GM23338 (cell line): Measurements from ENCODE around the gene TECPR2. TPM values are rescaled to one million over a fixed set of nuclear protein-coding genes. Genes with fewer than 3 reads are reported as not detected.

Experiments
- ATAC-seq: fragments of 200-7000 bp; cut with Tn5 transposase; 3 replicates; pipeline ENCODE4 v1.9.1; 2020
- DNase-seq: peaks from one replicate; pipeline ENCODE4 v3.0.0-alpha.2; 2015; ENCODE audit warnings: low spot score
- H2AFZ ChIP-seq: fragments of 200-600 bp; sonication (generic); 2 replicates; pipeline ENCODE4 v1.8.0; 2016; ENCODE audit warnings: antibody characterized with exemption, mild to moderate bottlenecking, moderate library complexity
- H3F3A ChIP-seq: fragments of 200-600 bp; sonication (generic); replicated peaks from 2 replicates; pipeline ENCODE4 v1.8.0; 2017; ENCODE audit warnings: antibody characterized with exemption, mixed run types, low read depth
- H3K27ac ChIP-seq: fragments of 200-600 bp; sonication (generic); 2 replicates; pipeline ENCODE4 v1.6.1; 2016; ENCODE audit warnings: low read depth
- H3K27me3 ChIP-seq: fragments of 200-600 bp; sonication (generic); 2 replicates; pipeline ENCODE4 v1.8.0; 2016; ENCODE audit warnings: mild to moderate bottlenecking, mixed run types, moderate library complexity; ENCODE audit not compliant: insufficient read depth
- H3K36me3 ChIP-seq: fragments of 200-600 bp; sonication (generic); 2 replicates; pipeline ENCODE4 v1.8.0; 2016; ENCODE audit warnings: mild to moderate bottlenecking; ENCODE audit not compliant: insufficient read depth
- H3K4me1 ChIP-seq: fragments of 200-600 bp; sonication (generic); 2 replicates; pipeline ENCODE4 v1.8.0; 2016; ENCODE audit warnings: mild to moderate bottlenecking, moderate library complexity; ENCODE audit not compliant: insufficient read depth
- H3K4me2 ChIP-seq: fragments of 200-600 bp; sonication (generic); 2 replicates; pipeline ENCODE4 v1.7.1; 2017; ENCODE audit warnings: mixed run types
- H3K4me3 ChIP-seq: fragments of 200-600 bp; sonication (generic); 2 replicates; pipeline ENCODE4 v1.6.1; 2016; ENCODE audit warnings: mixed run types
- H3K79me2 ChIP-seq: fragments of 200-600 bp; sonication (generic); replicated peaks from 2 replicates; pipeline ENCODE4 v1.8.0; 2017; ENCODE audit warnings: mild to moderate bottlenecking; ENCODE audit not compliant: insufficient read depth
- H3K9me2 ChIP-seq: fragments of 200-600 bp; sonication (generic); 2 replicates; pipeline ENCODE4 v1.8.0; 2017; ENCODE audit not compliant: insufficient read depth
- H4K20me1 ChIP-seq: fragments of 200-600 bp; sonication (generic); replicated peaks from 2 replicates; pipeline ENCODE4 v1.8.0; 2017; ENCODE audit warnings: mild to moderate bottlenecking; ENCODE audit not compliant: insufficient read depth
- H3K27ac Mint-ChIP-seq: 2 replicates; pipeline ENCODE4 v1.8.0; 2020; ENCODE audit warnings: inconsistent platforms, mild to moderate bottlenecking, moderate library complexity, mixed read lengths
- H3K27me3 Mint-ChIP-seq: 3 replicates; pipeline ENCODE4 v1.8.0; 2022; ENCODE audit warnings: low read depth, mild to moderate bottlenecking, moderate library complexity, mixed read lengths, inconsistent platforms; ENCODE audit not compliant: insufficient read depth, poor library complexity
- H3K36me3 Mint-ChIP-seq: 3 replicates; pipeline ENCODE4 v1.8.0; 2021; ENCODE audit warnings: low read depth, mild to moderate bottlenecking, inconsistent platforms, moderate library complexity, mixed read lengths
- H3K4me1 Mint-ChIP-seq: 3 replicates; pipeline ENCODE4 v1.8.0; 2020; ENCODE audit warnings: mild to moderate bottlenecking, inconsistent platforms, mixed read lengths
- H3K4me3 Mint-ChIP-seq: 3 replicates; pipeline ENCODE4 v1.8.0; 2021; ENCODE audit warnings: moderate library complexity, mild to moderate bottlenecking, inconsistent platforms, mixed read lengths
- H3K9me3 Mint-ChIP-seq: 3 replicates; pipeline ENCODE4 v1.8.0; 2020; ENCODE audit warnings: moderate library complexity, mild to moderate bottlenecking, inconsistent platforms, mixed read lengths
- CREB1 ChIP-seq: fragments of 250-450 bp; sonication (Bioruptor Pico); IDR thresholded peaks from 2 replicates; pipeline ENCODE4 v1.5.0; 2020; ENCODE audit warnings: low read depth, mild to moderate bottlenecking, moderate library complexity
- EZH2phosphoT487 ChIP-seq: fragments of 200-600 bp; sonication (generic); IDR thresholded peaks from one replicate; pipeline ENCODE4 v1.8.1; 2018; ENCODE audit warnings: antibody characterized with exemption; ENCODE audit not compliant: unreplicated experiment
- JUNB ChIP-seq: IDR thresholded peaks from one replicate; pipeline ENCODE4 v1.6.1; 2016; ENCODE audit warnings: antibody characterized with exemption; ENCODE audit not compliant: unreplicated experiment
- NANOG ChIP-seq: IDR thresholded peaks from 2 replicates; pipeline ENCODE4 v1.6.1; 2016; ENCODE audit warnings: antibody characterized with exemption, borderline replicate concordance
- POLR2AphosphoS5 ChIP-seq: IDR thresholded peaks from 2 replicates; pipeline ENCODE4 v1.6.1; 2016; ENCODE audit warnings: antibody characterized with exemption, low read depth
- STAT1 ChIP-seq: IDR thresholded peaks from one replicate; pipeline ENCODE4 v1.6.1; 2016; ENCODE audit warnings: antibody characterized with exemption; ENCODE audit not compliant: unreplicated experiment
- ZNF114 ChIP-seq: fragments of 250-450 bp; sonication (Bioruptor Pico); IDR thresholded peaks from 2 replicates; pipeline ENCODE4 v1.5.0; 2020; ENCODE audit warnings: mild to moderate bottlenecking, moderate library complexity
- ZNF331 ChIP-seq: fragments of 250-450 bp; sonication (Bioruptor Pico); IDR thresholded peaks from 2 replicates; pipeline ENCODE4 v1.5.0; 2020; ENCODE audit warnings: low read depth, mild to moderate bottlenecking, moderate library complexity
- polyA plus RNA-seq: library from polyadenylated mRNA; unstranded; fragments of >200 nt; fragmentation: Nextera tagmentation; extraction: Ambion mirVana; gene quantifications from 2 replicates; pipeline ENCODE4 v1.2.1, GENCODE V29; 2016
- total RNA-seq: library from RNA; depleted of rRNA; stranded (reverse); fragments of >200 nt; shearing (Covaris generic); gene quantifications from 2 replicates; pipeline ENCODE4 v1.2.3, GENCODE V29; 2014
- TF ChIP-seq, protein P1 (sequence below), 2 experiments: fragments of 200-600 bp in 1 of 2; sonication (generic) in 1 of 2; conservative IDR thresholded peaks; 2 replicates each; pipeline versions ENCODE4 v1.5.1 to v1.6.1; 2016 to 2017; ENCODE audit warnings: antibody characterized with exemption in 2 of 2, low read depth in 2 of 2, mild to moderate bottlenecking in 2 of 2, moderate library complexity in 1 of 2
- TF ChIP-seq, protein P2 (sequence below): fragments of 250-450 bp; sonication (Bioruptor Pico); IDR thresholded peaks from 2 replicates; pipeline ENCODE4 v1.5.0; 2020; ENCODE audit warnings: mild to moderate bottlenecking, moderate library complexity

TECPR2 gene
- total and polyA plus RNA-seq, 2 experiments from 2014 or later = 4.8 to 20.5 TPM

DNA sequence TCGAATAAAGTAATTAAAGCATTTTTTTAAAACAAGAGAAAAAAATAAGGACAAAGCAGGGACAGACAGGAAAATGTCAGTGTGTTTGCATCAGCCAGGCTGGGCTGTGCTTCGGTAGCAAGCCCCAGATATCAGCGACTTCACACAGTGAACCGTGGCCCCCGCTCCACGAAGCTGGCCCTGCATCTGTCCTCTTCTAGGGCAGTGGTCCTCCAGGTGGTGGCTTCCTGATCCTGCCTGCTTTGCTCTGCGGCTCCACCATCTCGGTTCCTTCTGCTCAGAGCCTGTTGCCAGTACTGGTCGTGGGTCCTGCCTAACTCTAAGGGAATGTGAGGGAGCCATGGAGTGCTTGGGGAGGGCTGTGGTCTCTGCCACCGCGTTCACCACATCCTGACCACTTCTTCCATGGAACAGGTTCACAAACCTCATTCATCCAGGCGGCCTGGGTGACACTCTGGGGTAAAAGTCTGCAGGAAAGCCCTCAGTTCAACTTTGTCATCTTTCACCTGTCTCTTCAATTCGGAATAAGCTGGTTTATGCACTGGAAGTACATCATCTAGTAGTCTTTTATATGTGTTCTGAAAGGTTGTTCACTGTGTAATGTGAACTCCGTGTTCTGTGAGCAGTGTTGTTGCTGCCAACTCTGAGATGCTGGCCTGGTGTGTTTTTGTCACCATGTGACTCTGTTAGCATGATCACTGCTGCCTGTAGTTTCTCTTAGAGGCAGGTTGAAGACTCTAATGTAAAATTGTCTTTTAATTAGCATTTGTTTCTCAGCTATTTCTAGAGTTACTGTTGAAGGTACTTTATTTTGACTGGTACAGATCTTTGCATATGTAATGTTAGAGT lies 99.0 kb downstream of the TECPR2 start:
- Histone ChIP-seq H2AFZ (no peak overlapping the region), H3K9me2 (no peaks in the 10 kb centered on the region), H3K27ac (no peak overlapping the region), H3F3A (no peaks in the 10 kb centered on the region), H3K79me2 (no peaks in the 10 kb centered on the region), H3K36me3 (no peaks in the 10 kb centered on the region; the same call in 1 of the 2 replicates), H4K20me1 (0 out of 2 replicates have a peak, but pooled peaks cover 3% of the 10 kb centered on the region), H3K4me3 (no peak overlapping the region), H3K4me2 (no peak overlapping the region), H3K4me1 (no peaks in the 10 kb centered on the region), H3K27me3 (no peaks in the 10 kb centered on the region)
- no peak for TF ChIP-seq ZNF114
- no peak for TF ChIP-seq NANOG
- TF ChIP-seq, protein P1, sequence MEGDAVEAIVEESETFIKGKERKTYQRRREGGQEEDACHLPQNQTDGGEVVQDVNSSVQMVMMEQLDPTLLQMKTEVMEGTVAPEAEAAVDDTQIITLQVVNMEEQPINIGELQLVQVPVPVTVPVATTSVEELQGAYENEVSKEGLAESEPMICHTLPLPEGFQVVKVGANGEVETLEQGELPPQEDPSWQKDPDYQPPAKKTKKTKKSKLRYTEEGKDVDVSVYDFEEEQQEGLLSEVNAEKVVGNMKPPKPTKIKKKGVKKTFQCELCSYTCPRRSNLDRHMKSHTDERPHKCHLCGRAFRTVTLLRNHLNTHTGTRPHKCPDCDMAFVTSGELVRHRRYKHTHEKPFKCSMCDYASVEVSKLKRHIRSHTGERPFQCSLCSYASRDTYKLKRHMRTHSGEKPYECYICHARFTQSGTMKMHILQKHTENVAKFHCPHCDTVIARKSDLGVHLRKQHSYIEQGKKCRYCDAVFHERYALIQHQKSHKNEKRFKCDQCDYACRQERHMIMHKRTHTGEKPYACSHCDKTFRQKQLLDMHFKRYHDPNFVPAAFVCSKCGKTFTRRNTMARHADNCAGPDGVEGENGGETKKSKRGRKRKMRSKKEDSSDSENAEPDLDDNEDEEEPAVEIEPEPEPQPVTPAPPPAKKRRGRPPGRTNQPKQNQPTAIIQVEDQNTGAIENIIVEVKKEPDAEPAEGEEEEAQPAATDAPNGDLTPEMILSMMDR (conservative IDR thresholded peaks at IDR 0.05; ENCODE audit: low read depth in 2 of 2) = no peak
- TF ChIP-seq CREB1 (CRISPR knock-in tag) = no peak
- no peak for TF ChIP-seq ZNF331 (CRISPR knock-in tag)
- no peak for TF ChIP-seq POLR2AphosphoS5
- no peak for TF ChIP-seq JUNB
- TF ChIP-seq STAT1 = no peak
- no peak for TF ChIP-seq EZH2phosphoT487
- TF ChIP-seq, protein P2, sequence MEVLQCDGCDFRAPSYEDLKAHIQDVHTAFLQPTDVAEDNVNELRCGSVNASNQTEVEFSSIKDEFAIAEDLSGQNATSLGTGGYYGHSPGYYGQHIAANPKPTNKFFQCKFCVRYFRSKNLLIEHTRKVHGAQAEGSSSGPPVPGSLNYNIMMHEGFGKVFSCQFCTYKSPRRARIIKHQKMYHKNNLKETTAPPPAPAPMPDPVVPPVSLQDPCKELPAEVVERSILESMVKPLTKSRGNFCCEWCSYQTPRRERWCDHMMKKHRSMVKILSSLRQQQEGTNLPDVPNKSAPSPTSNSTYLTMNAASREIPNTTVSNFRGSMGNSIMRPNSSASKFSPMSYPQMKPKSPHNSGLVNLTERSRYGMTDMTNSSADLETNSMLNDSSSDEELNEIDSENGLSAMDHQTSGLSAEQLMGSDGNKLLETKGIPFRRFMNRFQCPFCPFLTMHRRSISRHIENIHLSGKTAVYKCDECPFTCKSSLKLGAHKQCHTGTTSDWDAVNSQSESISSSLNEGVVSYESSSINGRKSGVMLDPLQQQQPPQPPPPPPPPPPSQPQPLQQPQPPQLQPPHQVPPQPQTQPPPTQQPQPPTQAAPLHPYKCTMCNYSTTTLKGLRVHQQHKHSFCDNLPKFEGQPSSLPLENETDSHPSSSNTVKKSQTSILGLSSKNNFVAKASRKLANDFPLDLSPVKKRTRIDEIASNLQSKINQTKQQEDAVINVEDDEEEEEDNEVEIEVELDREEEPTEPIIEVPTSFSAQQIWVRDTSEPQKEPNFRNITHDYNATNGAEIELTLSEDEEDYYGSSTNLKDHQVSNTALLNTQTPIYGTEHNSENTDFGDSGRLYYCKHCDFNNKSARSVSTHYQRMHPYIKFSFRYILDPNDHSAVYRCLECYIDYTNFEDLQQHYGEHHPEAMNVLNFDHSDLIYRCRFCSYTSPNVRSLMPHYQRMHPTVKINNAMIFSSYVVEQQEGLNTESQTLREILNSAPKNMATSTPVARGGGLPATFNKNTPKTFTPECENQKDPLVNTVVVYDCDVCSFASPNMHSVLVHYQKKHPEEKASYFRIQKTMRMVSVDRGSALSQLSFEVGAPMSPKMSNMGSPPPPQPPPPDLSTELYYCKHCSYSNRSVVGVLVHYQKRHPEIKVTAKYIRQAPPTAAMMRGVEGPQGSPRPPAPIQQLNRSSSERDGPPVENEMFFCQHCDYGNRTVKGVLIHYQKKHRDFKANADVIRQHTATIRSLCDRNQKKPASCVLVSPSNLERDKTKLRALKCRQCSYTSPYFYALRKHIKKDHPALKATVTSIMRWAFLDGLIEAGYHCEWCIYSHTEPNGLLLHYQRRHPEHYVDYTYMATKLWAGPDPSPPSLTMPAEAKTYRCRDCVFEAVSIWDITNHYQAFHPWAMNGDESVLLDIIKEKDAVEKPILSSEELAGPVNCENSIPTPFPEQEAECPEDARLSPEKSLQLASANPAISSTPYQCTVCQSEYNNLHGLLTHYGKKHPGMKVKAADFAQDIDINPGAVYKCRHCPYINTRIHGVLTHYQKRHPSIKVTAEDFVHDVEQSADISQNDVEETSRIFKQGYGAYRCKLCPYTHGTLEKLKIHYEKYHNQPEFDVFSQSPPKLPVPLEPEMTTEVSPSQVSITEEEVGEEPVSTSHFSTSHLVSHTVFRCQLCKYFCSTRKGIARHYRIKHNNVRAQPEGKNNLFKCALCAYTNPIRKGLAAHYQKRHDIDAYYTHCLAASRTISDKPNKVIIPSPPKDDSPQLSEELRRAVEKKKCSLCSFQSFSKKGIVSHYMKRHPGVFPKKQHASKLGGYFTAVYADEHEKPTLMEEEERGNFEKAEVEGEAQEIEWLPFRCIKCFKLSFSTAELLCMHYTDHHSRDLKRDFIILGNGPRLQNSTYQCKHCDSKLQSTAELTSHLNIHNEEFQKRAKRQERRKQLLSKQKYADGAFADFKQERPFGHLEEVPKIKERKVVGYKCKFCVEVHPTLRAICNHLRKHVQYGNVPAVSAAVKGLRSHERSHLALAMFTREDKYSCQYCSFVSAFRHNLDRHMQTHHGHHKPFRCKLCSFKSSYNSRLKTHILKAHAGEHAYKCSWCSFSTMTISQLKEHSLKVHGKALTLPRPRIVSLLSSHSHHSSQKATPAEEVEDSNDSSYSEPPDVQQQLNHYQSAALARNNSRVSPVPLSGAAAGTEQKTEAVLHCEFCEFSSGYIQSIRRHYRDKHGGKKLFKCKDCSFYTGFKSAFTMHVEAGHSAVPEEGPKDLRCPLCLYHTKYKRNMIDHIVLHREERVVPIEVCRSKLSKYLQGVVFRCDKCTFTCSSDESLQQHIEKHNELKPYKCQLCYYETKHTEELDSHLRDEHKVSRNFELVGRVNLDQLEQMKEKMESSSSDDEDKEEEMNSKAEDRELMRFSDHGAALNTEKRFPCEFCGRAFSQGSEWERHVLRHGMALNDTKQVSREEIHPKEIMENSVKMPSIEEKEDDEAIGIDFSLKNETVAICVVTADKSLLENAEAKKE (CRISPR knock-in tag) = no peak
- Mint-ChIP-seq H3K27ac (peak overlapping the region; percentile 72), H3K27me3 (peaks cover 2% of the 10 kb centered on the region), H3K9me3 (no peaks in the 10 kb centered on the region), H3K36me3 (peaks cover 5% of the 10 kb centered on the region; the same call in 2 of the 3 replicates), H3K4me3 (no peak overlapping the region), H3K4me1 (no peaks in the 10 kb centered on the region)
- DNase-seq (no peak), ATAC-seq (no peak)
